Naive B cell (primary cell): ENCODE measurements around the gene VCX3A. TPM values are rescaled to one million over a fixed set of nuclear protein-coding genes. Genes with fewer than 3 reads are reported as not detected.
"Not testable (repeated sequence)": the region's sequence is repeated elsewhere in the genome, so short reads cannot be mapped to it uniquely, and the experiment has no call there.

Experiments
- ATAC-seq, 2 donors: fragments of 150-1000 bp; cut with Tn5 transposase; 2 replicates each; pipeline ENCODE4 v1.10.0; 2021; ENCODE audit warnings: low read depth in 2 of 2, mild to moderate bottlenecking in 2 of 2, moderate library complexity in 2 of 2
- DNase-seq: peaks from one replicate; pipeline ENCODE4 v3.0.0; 2022
- H3K27ac Mint-ChIP-seq, 6 donors: one replicate each; pipeline ENCODE4 v1.8.0; 2020 to 2022; ENCODE audit warnings: mild to moderate bottlenecking in 6 of 6, mixed read lengths in 6 of 6, moderate library complexity in 5 of 6, inconsistent platforms in 2 of 6
- H3K27me3 Mint-ChIP-seq, 3 donors: one replicate each; pipeline ENCODE4 v1.8.0; 2021 to 2022; ENCODE audit warnings: mixed read lengths in 3 of 3, mild to moderate bottlenecking in 1 of 3
- H3K36me3 Mint-ChIP-seq, 2 donors: one replicate each; pipeline ENCODE4 v1.8.0; 2020 to 2022; ENCODE audit warnings: mixed read lengths in 2 of 2, inconsistent platforms in 1 of 2, mild to moderate bottlenecking in 1 of 2
- H3K4me1 Mint-ChIP-seq, 3 donors: one replicate each; pipeline ENCODE4 v1.8.0; 2020 to 2022; ENCODE audit warnings: mixed read lengths in 3 of 3, inconsistent platforms in 1 of 3, mild to moderate bottlenecking in 1 of 3, moderate library complexity in 1 of 3
- H3K4me3 Mint-ChIP-seq, 8 donors: one replicate each; pipeline ENCODE4 v1.8.0; 2020 to 2022; ENCODE audit warnings: mild to moderate bottlenecking in 8 of 8, mixed read lengths in 8 of 8, moderate library complexity in 8 of 8, inconsistent platforms in 2 of 8
- H3K9me3 Mint-ChIP-seq, 7 donors: one replicate each; pipeline ENCODE4 v1.8.0; 2020 to 2022; ENCODE audit warnings: mixed read lengths in 7 of 7, mild to moderate bottlenecking in 5 of 7, inconsistent platforms in 2 of 7, moderate library complexity in 1 of 7
- polyA plus RNA-seq, 6 donors: library from polyadenylated mRNA; unstranded; fragments of 300-500 nt; fragmentation: Illumina TruSeq; gene quantifications; one replicate each; pipeline ENCODE4 v1.2.3, GENCODE V29; 2021; ENCODE audit warnings: low read depth in 6 of 6

VCX3A gene
- not detected for polyA plus RNA-seq

- H3K4me3 Mint-ChIP-seq = peak within 1 kb of the TSS in 1 of 8 donors; percentile 66
- H3K9me3 Mint-ChIP-seq, H3K27me3 Mint-ChIP-seq, H3K36me3 Mint-ChIP-seq, H3K4me1 Mint-ChIP-seq, DNase-seq, ATAC-seq: not testable (repeated sequence)
- peak within 1 kb of the TSS in 1 of 6 donors; percentile 71 for H3K27ac Mint-ChIP-seq
Observed at GRCh38 chrX:6535018-6535417, at the start of gene VCX3A. VCX3A (minus strand) TSS chrX:6535118; CDS start chrX:6534497, 621 bp downstream.

- no peaks in the 10 kb centered on the region for H3K27me3 Mint-ChIP-seq
- peaks cover 0 to 4% (median 0%) of the 10 kb centered on the region in 7 donors for H3K9me3 Mint-ChIP-seq
- ATAC-seq = no peak
- no peaks in the 10 kb centered on the region for H3K36me3 Mint-ChIP-seq
- H3K27ac Mint-ChIP-seq = no peak overlapping the region
- DNase-seq = no peak
- no peaks in the 10 kb centered on the region for H3K4me1 Mint-ChIP-seq
- no peak overlapping the region for H3K4me3 Mint-ChIP-seq
Observed at GRCh38 chrX:6574762-6575161, 39.8 kb upstream of the VCX3A start.

DNA sequence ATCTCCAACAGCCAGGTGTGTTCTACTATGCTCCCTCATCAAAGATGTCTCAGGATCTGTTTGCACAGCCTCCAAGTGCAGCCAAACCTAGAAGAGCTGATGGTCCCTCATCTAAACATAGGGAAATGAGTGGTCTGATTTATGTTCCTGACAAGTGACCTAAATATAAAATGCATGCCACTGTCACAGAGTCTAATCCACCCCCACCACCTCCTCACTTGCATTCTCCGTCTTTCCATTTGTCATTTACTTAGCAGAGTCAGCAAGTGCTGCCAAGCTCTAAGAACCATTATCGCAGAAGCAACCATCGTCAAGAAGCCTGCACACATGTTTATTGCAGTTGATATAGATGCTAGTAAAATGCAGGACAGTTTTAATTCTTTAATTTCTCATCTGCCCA is 33.1 kb upstream of the VCX3A start:
- Mint-ChIP-seq H3K27ac (no peak overlapping the region), H3K9me3 (peaks cover 2 to 38% (median 12%) of the 10 kb centered on the region in 7 donors), H3K4me1 (peaks cover 3 to 8% (median 5%) of the 10 kb centered on the region in 3 donors), H3K27me3 (no peaks in the 10 kb centered on the region), H3K36me3 (peaks cover 0 to 6% of the 10 kb centered on the region in 2 donors), H3K4me3 (no peak overlapping the region)
- DNase-seq (no peak), ATAC-seq (no peak)

- H3K4me1 Mint-ChIP-seq = peaks cover 4 to 12% (median 9%) of the 10 kb centered on the region in 3 donors
- H3K27ac Mint-ChIP-seq = no peak overlapping the region
- ATAC-seq = no peak
- no peak for DNase-seq
- peaks cover 0 to 7% of the 10 kb centered on the region in 2 donors for H3K36me3 Mint-ChIP-seq
- H3K27me3 Mint-ChIP-seq = peaks cover 0 to 1% (median 0%) of the 10 kb centered on the region in 3 donors
- H3K4me3 Mint-ChIP-seq = no peak overlapping the region
- H3K9me3 Mint-ChIP-seq = peaks cover 12 to 49% (median 22%) of the 10 kb centered on the region in 7 donors
Observed at GRCh38 chrX:6558979-6559378, 24.1 kb upstream of the VCX3A start.

- Mint-ChIP-seq H3K27ac (no peak overlapping the region), H3K4me3 (no peak overlapping the region), H3K4me1 (peaks cover 0 to under 1% (median under 1%) of the 10 kb centered on the region in 3 donors), H3K9me3 (peaks cover 9 to 46% (median 18%) of the 10 kb centered on the region in 7 donors), H3K27me3 (peaks cover 0 to 5% (median 4%) of the 10 kb centered on the region in 3 donors), H3K36me3 (peaks cover 0 to 7% of the 10 kb centered on the region in 2 donors)
- ATAC-seq (no peak), DNase-seq (no peak)
Observed at GRCh38 chrX:6557690-6558089, 22.8 kb upstream of the VCX3A start.

GRCh38 chrX:6550999-6551398 is 16.1 kb upstream of the VCX3A start:
- no peak overlapping the region for H3K4me3 Mint-ChIP-seq
- peak overlapping the region in 1 of 6 donors; percentile 7 for H3K27ac Mint-ChIP-seq
- H3K36me3 Mint-ChIP-seq = peaks cover 0 to 17% of the 10 kb centered on the region in 2 donors
- H3K4me1 Mint-ChIP-seq = no peaks in the 10 kb centered on the region
- H3K9me3 Mint-ChIP-seq = peaks cover 7 to 39% (median 20%) of the 10 kb centered on the region in 7 donors
- ATAC-seq = no peak
- H3K27me3 Mint-ChIP-seq = peaks cover 4 to 34% (median 5%) of the 10 kb centered on the region in 3 donors
- DNase-seq = no peak

DNA sequence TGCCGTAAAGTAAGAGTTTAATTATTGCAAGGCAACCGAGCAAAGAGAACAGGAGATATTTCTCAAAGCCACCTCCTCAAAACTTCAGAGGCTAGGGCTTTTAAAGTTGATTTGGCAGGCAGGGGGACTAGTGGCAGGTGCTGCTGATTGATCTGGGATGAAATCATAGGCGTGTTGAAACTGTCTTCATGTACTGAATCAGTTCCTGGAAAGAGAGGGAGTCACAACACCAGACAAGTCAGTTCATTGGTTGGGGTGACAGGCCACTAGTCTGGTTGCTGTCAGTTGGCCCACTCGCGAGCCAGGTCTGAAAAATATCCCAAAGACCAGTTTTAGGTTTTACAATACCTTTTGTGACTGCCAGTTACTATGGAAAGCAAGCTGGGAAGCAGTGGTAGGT is 10.8 kb upstream of the VCX3A start:
- DNase-seq = no peak
- Mint-ChIP-seq H3K4me1 (no peaks in the 10 kb centered on the region), H3K27me3 (peaks cover 0 to 20% (median 4%) of the 10 kb centered on the region in 3 donors), H3K36me3 (peaks cover 0 to 10% of the 10 kb centered on the region in 2 donors), H3K27ac (no peak overlapping the region), H3K4me3 (no peak overlapping the region), H3K9me3 (peaks cover 0 to 20% (median 8%) of the 10 kb centered on the region in 7 donors)
- ATAC-seq = no peak

GRCh38 chrX:6526564-6527136 is 8.3 kb downstream of the VCX3A start:
- Mint-ChIP-seq H3K4me3 (no peak overlapping the region), H3K36me3 (no peaks in the 10 kb centered on the region), H3K27me3 (no peaks in the 10 kb centered on the region), H3K4me1 (peaks cover 0 to 5% (median 0%) of the 10 kb centered on the region in 3 donors), H3K9me3 (peaks cover 0 to 12% (median 6%) of the 10 kb centered on the region in 7 donors), H3K27ac (no peak overlapping the region)
- no peak for ATAC-seq
- no peak for DNase-seq

DNA sequence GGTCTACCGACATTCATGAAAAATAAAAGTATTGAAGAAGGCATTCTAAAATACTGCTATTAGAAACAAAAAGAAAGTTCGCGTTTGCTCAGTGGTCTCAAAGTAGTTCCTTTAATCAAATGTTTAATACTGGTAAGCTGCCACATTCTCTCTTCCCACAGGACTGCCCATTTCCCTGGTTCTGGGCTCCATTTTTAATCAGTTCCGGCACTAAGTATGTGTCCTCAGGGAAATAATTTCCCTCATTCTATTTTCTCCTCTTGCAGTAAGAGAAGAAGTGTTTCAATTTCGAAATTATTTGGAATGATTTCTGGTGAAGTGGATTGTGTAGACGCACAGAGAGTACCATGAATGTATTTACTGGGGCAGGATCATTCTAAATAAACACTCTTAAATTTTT is 17.5 kb downstream of the VCX3A start:
- Mint-ChIP-seq H3K27ac (no peak overlapping the region), H3K9me3 (peaks cover 0 to 6% (median 4%) of the 10 kb centered on the region in 7 donors), H3K27me3 (no peaks in the 10 kb centered on the region), H3K36me3 (no peaks in the 10 kb centered on the region), H3K4me3 (no peak overlapping the region), H3K4me1 (no peaks in the 10 kb centered on the region)
- no peak for DNase-seq
- no peak for ATAC-seq

- Mint-ChIP-seq H3K27me3 (no peaks in the 10 kb centered on the region), H3K36me3 (no peaks in the 10 kb centered on the region), H3K4me1 (no peaks in the 10 kb centered on the region), H3K4me3 (no peak overlapping the region), H3K27ac (no peak overlapping the region), H3K9me3 (peaks cover 0 to 23% (median 5%) of the 10 kb centered on the region in 7 donors)
- no peak for DNase-seq
- no peak for ATAC-seq
Observed at GRCh38 chrX:6506444-6506843, 28.5 kb downstream of the VCX3A start.

DNA sequence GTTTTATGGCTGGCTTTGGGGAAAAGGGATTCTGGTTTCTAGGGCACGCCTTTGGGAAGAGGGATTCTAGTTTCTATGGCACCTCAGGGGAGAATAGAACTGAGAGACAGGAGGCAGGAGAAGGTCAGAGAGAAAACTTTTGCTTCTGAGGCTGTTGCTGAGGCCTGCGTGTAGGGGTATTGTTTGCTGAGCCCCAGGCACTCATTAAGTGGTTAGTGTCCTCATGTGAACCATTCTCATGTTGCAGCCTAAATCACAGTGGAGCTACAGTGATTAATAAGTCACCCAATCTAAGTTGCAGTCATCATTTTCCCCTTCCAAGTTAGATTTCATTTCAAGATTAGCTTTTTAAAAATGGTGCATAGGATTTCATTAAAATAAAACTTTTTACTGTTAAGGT is 29.0 kb downstream of the VCX3A start:
- DNase-seq = no peak
- ATAC-seq = no peak
- Mint-ChIP-seq H3K27ac (no peak overlapping the region), H3K4me3 (no peak overlapping the region), H3K9me3 (peaks cover 0 to 24% (median 3%) of the 10 kb centered on the region in 7 donors), H3K4me1 (no peaks in the 10 kb centered on the region), H3K27me3 (no peaks in the 10 kb centered on the region), H3K36me3 (no peaks in the 10 kb centered on the region)

DNA sequence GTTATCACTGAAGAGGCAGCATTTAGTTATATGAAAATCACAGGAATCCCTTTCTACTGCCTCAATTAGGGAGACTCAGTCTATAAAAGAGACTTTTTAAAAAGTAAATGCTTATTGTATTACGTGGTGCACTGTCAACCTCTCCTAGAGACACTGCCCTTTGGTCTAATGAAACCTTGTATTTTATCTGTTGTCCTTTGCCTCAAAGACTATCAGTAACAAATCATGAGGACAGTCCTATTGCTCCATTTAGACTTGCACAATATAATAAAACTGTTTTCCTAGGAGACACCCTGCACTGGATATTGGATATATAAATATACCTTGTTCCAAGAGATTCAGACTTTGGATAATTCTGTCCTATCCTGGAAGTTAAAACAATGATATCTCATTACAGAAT is 34.2 kb downstream of the VCX3A start:
- H3K4me1 Mint-ChIP-seq = no peaks in the 10 kb centered on the region

DNA sequence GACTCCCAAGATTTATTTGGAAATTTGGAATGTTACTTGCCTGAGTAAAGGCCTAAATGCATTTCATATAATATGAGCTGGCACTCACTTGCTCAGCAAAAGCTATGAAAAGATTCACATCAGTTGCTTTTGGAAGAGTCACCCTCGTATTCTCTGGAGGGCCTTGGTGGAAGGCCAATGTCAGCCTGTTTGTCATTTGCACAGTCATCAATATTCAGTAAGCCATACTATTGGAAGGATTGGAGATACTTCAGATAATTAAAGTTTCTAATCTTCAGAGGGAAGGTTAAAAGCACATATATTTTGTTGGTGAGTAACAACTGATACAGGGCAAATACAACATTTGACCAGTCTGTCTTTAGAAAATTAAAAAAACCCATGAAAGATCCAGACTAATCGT is 36.6 kb downstream of the VCX3A start:
- Mint-ChIP-seq H3K4me1 (no peaks in the 10 kb centered on the region), H3K36me3 (no peaks in the 10 kb centered on the region), H3K9me3 (peaks cover 0 to 30% (median 7%) of the 10 kb centered on the region in 7 donors), H3K27me3 (no peaks in the 10 kb centered on the region), H3K4me3 (no peak overlapping the region), H3K27ac (no peak overlapping the region)
- DNase-seq (no peak), ATAC-seq (no peak)

More for the DNA sequence above, 34.2 kb downstream of the VCX3A start:
- DNase-seq (no peak), ATAC-seq (no peak)
- no peak overlapping the region for H3K4me3 Mint-ChIP-seq
- no peak overlapping the region for H3K27ac Mint-ChIP-seq
- H3K27me3 Mint-ChIP-seq = no peaks in the 10 kb centered on the region
- H3K36me3 Mint-ChIP-seq = no peaks in the 10 kb centered on the region
- H3K9me3 Mint-ChIP-seq = peaks cover 0 to 23% (median 7%) of the 10 kb centered on the region in 7 donors
